Mucosa of descending colon (tissue), 3 donors: ENCODE results near the gene CRACR2B. TPM values are rescaled to one million over a fixed set of nuclear protein-coding genes. Genes with fewer than 3 reads are reported as not detected.

Experiments used
- ATAC-seq: fragments of 200-7000 bp; cut with Tn5 transposase; one replicate; pipeline ENCODE4 v1.9.1; 2020; ENCODE audit warnings: mild to moderate bottlenecking, moderate library complexity
- DNase-seq, 3 donors: peaks; one replicate each; pipeline ENCODE4 v3.0.0-alpha.2; 2020
- H3K36me3 ChIP-seq: fragments of 200-600 bp; one replicate; pipeline ENCODE4 v1.8.0; 2021; ENCODE audit warnings: low read depth, mild to moderate bottlenecking
- H3K4me1 ChIP-seq: fragments of 200-600 bp; one replicate; pipeline ENCODE4 v1.8.0; 2021; ENCODE audit warnings: low read depth, mild to moderate bottlenecking
- H3K4me3 ChIP-seq: fragments of 200-600 bp; one replicate; pipeline ENCODE4 v1.8.0; 2021; ENCODE audit warnings: mild to moderate bottlenecking
- H3K9me3 ChIP-seq: fragments of 200-600 bp; one replicate; pipeline ENCODE4 v1.8.0; 2021; ENCODE audit warnings: mild to moderate bottlenecking
- intact Hi-C, 2 donors: fragments of 100-400 bp; cut with DNase I in 1 of 2; cut with micrococcal nuclease in 1 of 2; formaldehyde crosslinking; loops; one replicate each; pipeline versions ENCODE4 v1.11.0 to v1.11.1; 2022; cut with DNase I, micrococcal nuclease
- total RNA-seq, 3 donors: library from RNA; stranded (reverse); fragmentation: NEBNext Ultra II Directional in 2 of 3; extraction: Animal tissue kit (Norgen Biotek cat#: 25700) in 2 of 3; gene quantifications; one replicate each; pipeline versions ENCODE4 v1.2.1 to v1.2.4, GENCODE V29; 2021 to 2023
- TF ChIP-seq, protein P1 (sequence below): fragments of 200-600 bp; IDR thresholded peaks from one replicate; pipeline ENCODE4 v1.8.0; 2022; ENCODE audit warnings: antibody characterized with exemption, mild to moderate bottlenecking
- donor health status: DM: no; HTN: no; CAD: no; lungs with moderate emphysema.
- donor health status: DM: no; HTN: no; CAD: no.
- donor health status: DM: no; HTN: yes; CAD: no.

CRACR2B gene
- total RNA-seq, 3 donors from 2014 or later = 43.5 to 137 (median 129) TPM

DNA sequence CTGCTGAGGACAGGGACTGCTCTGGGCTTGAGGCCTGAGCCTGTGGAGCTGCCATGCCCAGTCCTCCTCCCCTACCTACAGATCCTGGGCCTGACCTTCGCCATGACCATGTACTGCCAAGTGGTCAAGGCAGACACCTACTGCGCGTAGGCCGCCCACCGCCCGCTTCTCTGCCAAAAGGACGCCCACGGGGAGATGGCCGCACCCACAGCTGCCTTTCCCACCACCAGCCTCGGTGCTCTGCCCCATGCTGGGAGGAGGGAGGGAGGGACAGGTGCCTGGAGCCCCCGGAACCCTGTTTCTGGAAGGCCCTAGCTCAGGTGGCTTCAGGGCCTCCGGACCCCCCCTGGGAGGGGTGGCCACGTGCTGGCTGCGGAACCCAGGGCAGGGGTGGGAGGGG is 38.8 kb downstream of the CRACR2B start:
- H3K4me3 ChIP-seq = no peak overlapping the region
- no peaks in the 10 kb centered on the region for H3K9me3 ChIP-seq
- ATAC-seq (no peak), DNase-seq (no peak)
- H3K4me1 ChIP-seq = no peaks in the 10 kb centered on the region
- TF ChIP-seq, protein P1, sequence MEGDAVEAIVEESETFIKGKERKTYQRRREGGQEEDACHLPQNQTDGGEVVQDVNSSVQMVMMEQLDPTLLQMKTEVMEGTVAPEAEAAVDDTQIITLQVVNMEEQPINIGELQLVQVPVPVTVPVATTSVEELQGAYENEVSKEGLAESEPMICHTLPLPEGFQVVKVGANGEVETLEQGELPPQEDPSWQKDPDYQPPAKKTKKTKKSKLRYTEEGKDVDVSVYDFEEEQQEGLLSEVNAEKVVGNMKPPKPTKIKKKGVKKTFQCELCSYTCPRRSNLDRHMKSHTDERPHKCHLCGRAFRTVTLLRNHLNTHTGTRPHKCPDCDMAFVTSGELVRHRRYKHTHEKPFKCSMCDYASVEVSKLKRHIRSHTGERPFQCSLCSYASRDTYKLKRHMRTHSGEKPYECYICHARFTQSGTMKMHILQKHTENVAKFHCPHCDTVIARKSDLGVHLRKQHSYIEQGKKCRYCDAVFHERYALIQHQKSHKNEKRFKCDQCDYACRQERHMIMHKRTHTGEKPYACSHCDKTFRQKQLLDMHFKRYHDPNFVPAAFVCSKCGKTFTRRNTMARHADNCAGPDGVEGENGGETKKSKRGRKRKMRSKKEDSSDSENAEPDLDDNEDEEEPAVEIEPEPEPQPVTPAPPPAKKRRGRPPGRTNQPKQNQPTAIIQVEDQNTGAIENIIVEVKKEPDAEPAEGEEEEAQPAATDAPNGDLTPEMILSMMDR = no peak
- intact Hi-C loops = no loop called here
- no peaks in the 10 kb centered on the region for H3K36me3 ChIP-seq

DNA sequence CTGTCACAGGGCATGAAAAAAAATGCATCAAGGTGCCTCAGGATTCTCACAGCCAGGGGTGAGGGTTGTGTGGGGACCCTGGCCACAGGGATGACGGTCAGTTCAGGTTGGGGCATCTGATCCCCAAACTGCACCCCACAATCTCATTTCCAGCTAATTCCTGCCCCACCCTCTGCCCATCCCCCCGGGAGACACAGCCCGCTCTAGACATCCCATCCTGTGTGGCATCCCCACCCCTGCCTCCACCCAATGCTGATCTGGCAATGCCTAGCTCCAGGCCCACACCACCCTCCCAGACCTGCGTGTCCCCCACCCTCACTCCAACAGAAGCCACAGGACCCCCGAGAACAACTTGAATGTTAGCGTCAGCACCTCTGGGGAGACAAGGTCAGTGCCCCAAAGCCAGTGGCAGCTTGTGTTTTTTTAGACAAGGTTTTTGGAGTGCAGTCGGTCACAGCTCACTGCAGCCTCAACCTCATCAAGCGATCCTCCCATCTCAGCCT is 40.2 kb downstream of the CRACR2B start:
- intact Hi-C loops = no loop called here
- no peaks in the 10 kb centered on the region for H3K9me3 ChIP-seq
- TF ChIP-seq, protein P1 = no peak
- ATAC-seq = no peak
- H3K4me1 ChIP-seq = no peaks in the 10 kb centered on the region
- no peaks in the 10 kb centered on the region for H3K36me3 ChIP-seq
- no peak for DNase-seq
- H3K4me3 ChIP-seq = no peak overlapping the region

DNA sequence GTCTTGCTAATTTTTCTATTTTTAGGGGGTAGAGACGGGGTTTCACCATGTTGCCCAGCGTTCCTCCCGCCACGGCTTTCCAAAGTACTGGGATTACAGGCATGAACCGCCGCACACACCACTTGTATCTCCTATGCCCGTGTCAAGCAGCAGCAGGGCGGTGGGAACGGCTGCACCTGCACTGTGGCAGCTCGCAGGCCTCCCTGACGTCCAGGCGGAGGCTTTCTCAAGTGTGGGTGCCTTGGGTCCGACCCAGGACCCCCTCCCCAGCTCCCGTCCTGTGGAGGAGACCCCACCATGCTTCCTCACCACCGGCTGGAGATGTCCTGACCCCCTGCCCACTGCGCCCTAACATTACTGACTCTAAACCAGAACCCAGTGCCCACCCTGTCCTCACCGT is 40.7 kb downstream of the CRACR2B start:
- intact Hi-C loops = no loop called here
- ATAC-seq (no peak), DNase-seq (no peak)
- no peaks in the 10 kb centered on the region for H3K36me3 ChIP-seq
- TF ChIP-seq, protein P1 = no peak
- no peaks in the 10 kb centered on the region for H3K9me3 ChIP-seq
- H3K4me1 ChIP-seq = no peaks in the 10 kb centered on the region
- no peak overlapping the region for H3K4me3 ChIP-seq

DNA sequence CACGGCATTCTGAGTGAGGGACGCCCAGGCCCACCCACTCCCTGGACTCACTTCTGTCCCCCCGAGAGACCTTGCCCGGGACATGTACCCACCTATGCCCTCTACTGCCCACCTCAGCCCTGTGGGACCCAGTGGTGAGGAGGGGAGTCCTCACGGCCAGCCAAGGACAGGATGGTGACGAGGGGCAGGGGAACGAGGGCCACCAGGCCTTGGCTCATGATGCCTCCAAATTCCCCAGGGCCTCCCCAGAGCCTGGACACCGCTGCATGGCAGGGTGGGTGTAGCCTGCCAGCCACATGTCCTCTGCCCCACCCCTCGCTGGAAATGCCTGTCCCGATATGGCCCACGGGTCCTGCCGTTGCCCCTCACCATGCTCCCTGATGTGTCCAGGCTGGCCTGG is 41.1 kb downstream of the CRACR2B start:
- TF ChIP-seq, protein P1 = no peak
- intact Hi-C loops = no loop called here
- H3K36me3 ChIP-seq = no peaks in the 10 kb centered on the region
- DNase-seq = no peak
- H3K4me3 ChIP-seq = no peak overlapping the region
- H3K9me3 ChIP-seq = no peaks in the 10 kb centered on the region
- H3K4me1 ChIP-seq = no peaks in the 10 kb centered on the region
- no peak for ATAC-seq

DNA sequence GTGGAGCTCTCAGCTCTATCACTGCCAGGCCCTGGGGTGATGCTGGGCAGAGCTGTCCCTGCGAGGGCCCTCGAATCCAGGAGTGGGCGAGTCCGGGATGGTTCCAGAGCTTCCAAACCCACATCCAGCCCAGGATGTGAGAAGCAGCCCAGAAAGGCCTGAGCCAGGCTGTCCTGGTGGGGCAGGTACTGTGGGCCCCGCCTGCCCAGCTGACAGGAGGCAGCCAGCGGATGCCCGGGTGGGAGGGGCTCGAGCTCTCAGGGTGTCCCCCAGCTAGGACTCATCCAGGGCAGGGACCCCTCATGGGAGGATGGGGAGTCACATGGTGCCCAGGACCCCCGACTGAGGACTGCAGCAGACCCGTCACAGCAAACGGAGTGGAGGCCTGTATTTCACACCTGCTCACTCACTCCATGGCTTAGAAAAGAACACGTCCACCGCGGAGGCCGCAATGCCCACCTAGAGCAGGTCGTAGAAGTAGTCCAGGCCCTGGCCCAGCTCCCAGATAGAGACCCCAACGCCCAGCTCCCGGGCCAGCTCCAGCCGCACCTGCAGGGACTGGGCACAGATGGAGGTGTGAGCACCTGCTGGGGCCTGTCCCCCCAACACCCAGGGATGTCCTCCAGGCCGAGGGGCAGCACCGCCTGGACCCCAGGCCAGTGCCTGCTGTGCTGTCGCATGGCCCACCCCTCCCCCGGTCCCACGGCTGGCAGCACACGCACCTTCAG is 41.8 kb downstream of the CRACR2B start:
- Histone ChIP-seq H3K4me3 (no peak overlapping the region), H3K36me3 (no peaks in the 10 kb centered on the region), H3K4me1 (no peaks in the 10 kb centered on the region), H3K9me3 (no peaks in the 10 kb centered on the region)
- ATAC-seq (no peak), DNase-seq (no peak)
- intact Hi-C loops = no loop called here
- TF ChIP-seq, protein P1 = no peak

DNA sequence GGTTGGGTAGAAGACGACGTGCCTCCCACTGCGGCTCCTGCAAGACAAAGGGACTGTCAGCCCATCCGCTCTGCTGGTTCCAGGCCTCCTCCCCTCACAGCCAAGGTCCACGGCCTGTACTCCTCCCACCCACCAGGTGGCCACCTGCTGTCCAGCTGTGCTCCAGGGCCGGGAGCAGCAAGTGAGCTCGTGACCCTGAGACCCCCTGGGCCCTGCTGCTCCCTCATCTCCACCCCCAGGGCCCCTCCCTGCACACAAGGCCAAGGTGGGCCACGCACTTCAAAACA is 42.4 kb downstream of the CRACR2B start:
- Histone ChIP-seq H3K9me3 (no peaks in the 10 kb centered on the region), H3K4me1 (no peaks in the 10 kb centered on the region), H3K4me3 (no peak overlapping the region), H3K36me3 (no peaks in the 10 kb centered on the region)
- TF ChIP-seq, protein P1 = no peak
- intact Hi-C loops = no loop called here
- ATAC-seq (no peak), DNase-seq (no peak)
